Measurements from ENCODE around the gene CUBN.

- TF ChIP-seq CTCF (IDR thresholded peaks at IDR 0.05): no peak
- no peak for TF ChIP-seq POLR2A (IDR thresholded peaks at IDR 0.05)
Observed at GRCh38 chr10:17053513-17053912, 76.1 kb downstream of the CUBN start.
